Transverse colon (tissue), 4 donors: ENCODE data around the gene PACS1.
"Not testable (repeated sequence)": the region's sequence is repeated elsewhere in the genome, so short reads cannot be mapped to it uniquely, and the experiment has no call there.

ENCODE experiments used
- POLR2A ChIP-seq: fragments of 450-650 bp; IDR thresholded peaks from one replicate; pipeline ENCODE4 v1.6.1; 2016; ENCODE audit warnings: antibody characterized with exemption, mild to moderate bottlenecking, moderate library complexity
- POLR2AphosphoS5 ChIP-seq, 3 donors: sonication (generic); formaldehyde crosslinking; IDR thresholded peaks; one replicate each; pipeline ENCODE4 v1.6.1; 2016; ENCODE audit warnings: antibody characterized with exemption in 3 of 3
- TF ChIP-seq, protein P1 (sequence below), 5 experiments: fragments of 200-600 bp in 3 of 5; fragments of 450-650 bp in 2 of 5; sonication (generic) in 3 of 5; IDR thresholded peaks; 1 replicate in 2 of 5; 2 replicates in 3 of 5; pipeline ENCODE4 v1.5.1; 2016 to 2017; ENCODE audit warnings: antibody characterized with exemption in 5 of 5, inconsistent platforms in 3 of 5, mild to moderate bottlenecking in 2 of 5, moderate library complexity in 1 of 5

DNA sequence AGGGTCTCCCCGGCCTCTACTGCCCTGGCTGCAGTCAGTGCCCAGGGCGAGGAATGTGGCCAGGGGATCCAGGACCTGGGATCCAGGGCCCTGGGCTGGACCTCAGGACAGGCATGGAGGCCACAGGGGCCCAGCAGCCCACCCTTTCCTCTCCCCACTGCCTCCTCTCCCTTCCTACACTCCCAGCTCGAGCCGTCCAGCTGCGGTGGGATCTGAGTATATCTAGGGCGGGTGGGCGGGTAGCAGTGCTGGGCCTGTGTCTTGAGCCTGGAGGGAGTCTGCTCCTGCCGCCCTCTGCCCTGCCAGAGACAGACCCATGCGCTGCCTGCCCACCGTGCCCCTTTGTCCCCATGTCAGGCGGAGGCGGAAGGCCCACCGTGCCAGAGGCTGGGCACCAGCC is 206.5 kb downstream of the PACS1 start:
- TF ChIP-seq, protein P1, sequence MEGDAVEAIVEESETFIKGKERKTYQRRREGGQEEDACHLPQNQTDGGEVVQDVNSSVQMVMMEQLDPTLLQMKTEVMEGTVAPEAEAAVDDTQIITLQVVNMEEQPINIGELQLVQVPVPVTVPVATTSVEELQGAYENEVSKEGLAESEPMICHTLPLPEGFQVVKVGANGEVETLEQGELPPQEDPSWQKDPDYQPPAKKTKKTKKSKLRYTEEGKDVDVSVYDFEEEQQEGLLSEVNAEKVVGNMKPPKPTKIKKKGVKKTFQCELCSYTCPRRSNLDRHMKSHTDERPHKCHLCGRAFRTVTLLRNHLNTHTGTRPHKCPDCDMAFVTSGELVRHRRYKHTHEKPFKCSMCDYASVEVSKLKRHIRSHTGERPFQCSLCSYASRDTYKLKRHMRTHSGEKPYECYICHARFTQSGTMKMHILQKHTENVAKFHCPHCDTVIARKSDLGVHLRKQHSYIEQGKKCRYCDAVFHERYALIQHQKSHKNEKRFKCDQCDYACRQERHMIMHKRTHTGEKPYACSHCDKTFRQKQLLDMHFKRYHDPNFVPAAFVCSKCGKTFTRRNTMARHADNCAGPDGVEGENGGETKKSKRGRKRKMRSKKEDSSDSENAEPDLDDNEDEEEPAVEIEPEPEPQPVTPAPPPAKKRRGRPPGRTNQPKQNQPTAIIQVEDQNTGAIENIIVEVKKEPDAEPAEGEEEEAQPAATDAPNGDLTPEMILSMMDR (IDR thresholded peaks at IDR 0.05) = not testable (repeated sequence)
- not testable (repeated sequence) for TF ChIP-seq POLR2AphosphoS5 (IDR thresholded peaks at IDR 0.05); POLR2A
